Neural cell (in vitro differentiated cells): Measurements from ENCODE around the gene MTX1. TPM values are rescaled to one million over a fixed set of nuclear protein-coding genes. Genes with fewer than 3 reads are reported as not detected.
A peak's percentile ranks its signal among the peaks of the same experiment; 100 is the strongest.

ENCODE experiments used
- H2AFZ ChIP-seq: fragments of 200-600, 300-800 bp; sonication (generic), shearing (Covaris generic); 2 replicates; pipeline ENCODE4 v1.6.0; 2014; ENCODE audit warnings: low read depth, mild to moderate bottlenecking, antibody characterized with exemption, low read length, moderate library complexity
- H3F3A ChIP-seq: fragments of 200-600 bp; shearing (Covaris generic); 2 replicates; pipeline ENCODE4 v1.6.1; 2016; ENCODE audit warnings: mild to moderate bottlenecking, moderate library complexity, mixed read lengths, antibody characterized with exemption, low read length; ENCODE audit not compliant: insufficient read depth, poor library complexity, severe bottlenecking
- H3K27ac ChIP-seq: fragments of 200-600, 300-800 bp; sonication (generic), shearing (Covaris generic); 2 replicates; pipeline ENCODE4 v1.5.1; 2014; ENCODE audit warnings: mild to moderate bottlenecking, low read length, moderate library complexity
- H3K27me3 ChIP-seq: fragments of 300-800, 200-600 bp; sonication (generic), shearing (Covaris generic); 2 replicates; pipeline ENCODE4 v1.6.0; 2014; ENCODE audit warnings: mild to moderate bottlenecking, low read depth, low read length, moderate library complexity; ENCODE audit not compliant: insufficient read depth
- H3K36me3 ChIP-seq: fragments of 300-800, 200-600 bp; sonication (generic), shearing (Covaris generic); 2 replicates; pipeline ENCODE4 v1.5.1; 2014; ENCODE audit warnings: mild to moderate bottlenecking, antibody characterized with exemption, low read length, moderate library complexity; ENCODE audit not compliant: insufficient read depth
- H3K4me2 ChIP-seq: fragments of 300-800, 200-600 bp; sonication (generic), shearing (Covaris generic); 2 replicates; pipeline ENCODE4 v1.6.0; 2014; ENCODE audit warnings: mild to moderate bottlenecking, low read length
- H3K4me3 ChIP-seq: fragments of 300-800, 200-600 bp; sonication (generic), shearing (Covaris generic); 2 replicates; pipeline ENCODE4 v1.5.1; 2014; ENCODE audit warnings: mild to moderate bottlenecking, low read length, moderate library complexity
- H3K79me2 ChIP-seq: fragments of 200-600 bp; shearing (Covaris generic); replicated peaks from 2 replicates; pipeline ENCODE4 v1.6.0; 2014; ENCODE audit warnings: mild to moderate bottlenecking, low read length, moderate library complexity; ENCODE audit not compliant: insufficient read depth
- H3K9ac ChIP-seq: fragments of 300-800, 200-600 bp; sonication (generic), shearing (Covaris generic); 2 replicates; pipeline ENCODE4 v1.6.1; 2016; ENCODE audit warnings: mild to moderate bottlenecking, low read length, mixed read lengths
- H3K9me2 ChIP-seq: fragments of 200-600 bp; shearing (Covaris generic); 2 replicates; pipeline ENCODE4 v1.6.1; 2016; ENCODE audit warnings: mild to moderate bottlenecking, low read length, mixed read lengths; ENCODE audit not compliant: insufficient read depth
- H3K9me3 ChIP-seq: fragments of 200-600, 300-800 bp; sonication (generic), shearing (Covaris generic); 2 replicates; pipeline ENCODE4 v1.6.1; 2016; ENCODE audit warnings: mild to moderate bottlenecking, mixed run types, low read length, moderate library complexity, mixed read lengths
- H4K20me1 ChIP-seq: fragments of 200-600 bp; shearing (Covaris generic); 2 replicates; pipeline ENCODE4 v1.6.1; 2016; ENCODE audit warnings: mild to moderate bottlenecking, mixed run types; ENCODE audit not compliant: insufficient read depth
- CTCF ChIP-seq: fragments of 450-650 bp; IDR thresholded peaks from 2 replicates; pipeline ENCODE4 v1.5.1; 2014; ENCODE audit warnings: antibody characterized with exemption, mild to moderate bottlenecking, moderate library complexity; ENCODE audit not compliant: poor library complexity, severe bottlenecking
- EP300 ChIP-seq: fragments of 450-650 bp; conservative IDR thresholded peaks from 2 replicates; pipeline ENCODE4 v1.6.1; 2014; ENCODE audit warnings: antibody characterized with exemption, mild to moderate bottlenecking, moderate library complexity; ENCODE audit not compliant: poor library complexity, severe bottlenecking
- EZH2 ChIP-seq: fragments of 200-600, 300-800 bp; shearing (Covaris generic), sonication (generic); IDR thresholded peaks from 2 replicates; pipeline ENCODE4 v1.6.1; 2014; ENCODE audit warnings: antibody characterized with exemption, low read length, borderline replicate concordance, mild to moderate bottlenecking; ENCODE audit not compliant: insufficient read depth, poor library complexity, severe bottlenecking
- MXI1 ChIP-seq: fragments of 450-650 bp; conservative IDR thresholded peaks from 2 replicates; pipeline ENCODE4 v1.6.1; 2014; ENCODE audit warnings: antibody characterized with exemption, mild to moderate bottlenecking; ENCODE audit not compliant: poor library complexity, severe bottlenecking
- POLR2AphosphoS5 ChIP-seq: IDR thresholded peaks from 2 replicates; pipeline ENCODE4 v1.6.1; 2012
- RAD21 ChIP-seq: fragments of 450-650 bp; conservative IDR thresholded peaks from 2 replicates; pipeline ENCODE4 v1.6.1; 2014; ENCODE audit warnings: antibody characterized with exemption, mild to moderate bottlenecking, moderate library complexity
- REST ChIP-seq: IDR thresholded peaks from 2 replicates; pipeline ENCODE4 v1.6.1; 2012; ENCODE audit warnings: borderline replicate concordance
- SMC3 ChIP-seq: fragments of 450-650 bp; conservative IDR thresholded peaks from 2 replicates; pipeline ENCODE4 v1.6.1; 2014; ENCODE audit warnings: antibody characterized with exemption, mild to moderate bottlenecking, moderate library complexity; ENCODE audit not compliant: poor library complexity
- TAF1 ChIP-seq: IDR thresholded peaks from 2 replicates; pipeline ENCODE4 v1.6.1; 2012; ENCODE audit warnings: low read depth
- polyA plus RNA-seq: library from polyadenylated mRNA; depleted of rRNA; stranded (reverse); fragments of >200 nt; gene quantifications from 2 replicates; pipeline ENCODE4 v1.2.3, GENCODE V29; 2014

The MTX1 gene
- polyA plus RNA-seq, 1 donor from 2014 or later: 55.0 TPM

GRCh38 chr1:155166471-155167165, 41.9 kb upstream of the MTX1 start:
- H3K9me3 ChIP-seq: no peaks in the 10 kb centered on the region
- no peaks in the 10 kb centered on the region for H3F3A ChIP-seq
- no peaks in the 10 kb centered on the region for H3K36me3 ChIP-seq
- peaks cover under 1% of the 10 kb centered on the region for H3K79me2 ChIP-seq
- H3K4me2 ChIP-seq: no peak overlapping the region
- no peaks in the 10 kb centered on the region for H3K27me3 ChIP-seq
- no peak overlapping the region for H2AFZ ChIP-seq
- H4K20me1 ChIP-seq: no peaks in the 10 kb centered on the region
- peak overlapping the region; percentile 16 for H3K9ac ChIP-seq
- TF ChIP-seq EZH2 (no peak), TAF1 (no peak), POLR2AphosphoS5 (no peak), EP300 (no peak), REST (no peak), SMC3 (no peak), CTCF (no peak), RAD21 (no peak)
- H3K27ac ChIP-seq: no peak overlapping the region
- H3K4me3 ChIP-seq: peak overlapping the region; percentile 28
- H3K9me2 ChIP-seq: no peaks in the 10 kb centered on the region

- Histone ChIP-seq H3K9me3 (no peaks in the 10 kb centered on the region), H4K20me1 (no peaks in the 10 kb centered on the region), H2AFZ (no peak overlapping the region), H3K4me2 (no peak overlapping the region), H3F3A (peaks cover under 1% of the 10 kb centered on the region), H3K27ac (no peak overlapping the region), H3K36me3 (no peaks in the 10 kb centered on the region), H3K4me3 (peak overlapping the region; percentile 28), H3K27me3 (no peaks in the 10 kb centered on the region), H3K9ac (peak overlapping the region; percentile 16), H3K79me2 (peaks cover 8% of the 10 kb centered on the region), H3K9me2 (no peaks in the 10 kb centered on the region)
- TF ChIP-seq SMC3: peak; percentile 72
- TF ChIP-seq REST: no peak
- no peak for TF ChIP-seq MXI1
- TF ChIP-seq POLR2AphosphoS5: no peak
- TF ChIP-seq EZH2: no peak
- no peak for TF ChIP-seq EP300
- no peak for TF ChIP-seq TAF1
- TF ChIP-seq RAD21: peak; percentile 80
- TF ChIP-seq CTCF: peak; percentile 82
Measured at GRCh38 chr1:155167166-155168104, 41.1 kb upstream of the MTX1 start.
